Esophagus muscularis mucosa (tissue), 4 donors: Measurements from ENCODE around the gene EML2. TPM values are rescaled to one million over a fixed set of nuclear protein-coding genes. Genes with fewer than 3 reads are reported as not detected.
"Not testable (repeated sequence)": the region's sequence is repeated elsewhere in the genome, so short reads cannot be mapped to it uniquely, and the experiment has no call there.

ENCODE experiments used
- DNase-seq: peaks from one replicate; pipeline ENCODE4 v3.0.0-alpha.2; 2017; ENCODE audit errors: extremely low spot score
- H3K27ac ChIP-seq, 4 donors: fragments of 200-600 bp; sonication (generic); replicated peaks in 1 of 4; 1 replicate in 3 of 4; 2 replicates in 1 of 4; pipeline ENCODE4 v1.5.1; 2016 to 2019; ENCODE audit warnings: mild to moderate bottlenecking in 1 of 4
- H3K27me3 ChIP-seq, 4 donors: fragments of 200-600 bp; sonication (generic); one replicate each; pipeline versions ENCODE4 v1.5.1 to v1.6.0; 2016 to 2019
- H3K36me3 ChIP-seq, 4 donors: fragments of 200-600 bp; sonication (generic); one replicate each; pipeline ENCODE4 v1.5.1; 2016 to 2019
- H3K4me1 ChIP-seq, 4 donors: fragments of 200-600 bp; sonication (generic); one replicate each; pipeline ENCODE4 v1.5.1; 2016 to 2019
- H3K4me3 ChIP-seq, 4 donors: fragments of 200-600 bp; sonication (generic); 1 replicate in 2 of 4; 2 replicates in 2 of 4; pipeline ENCODE4 v1.5.1; 2016 to 2019; ENCODE audit warnings: mild to moderate bottlenecking in 4 of 4, moderate library complexity in 1 of 4
- H3K9me3 ChIP-seq, 4 donors: fragments of 200-600 bp; sonication (generic); 1 replicate in 3 of 4; 2 replicates in 1 of 4; pipeline ENCODE4 v1.5.1; 2016 to 2019
- CTCF ChIP-seq, 3 experiments: fragments of 200-600 bp in 2 of 3; fragments of 450-650 bp in 1 of 3; sonication (generic) in 2 of 3; IDR thresholded peaks; one replicate each; pipeline ENCODE4 v1.5.1; 2017 to 2019; ENCODE audit warnings: antibody characterized with exemption in 3 of 3, mild to moderate bottlenecking in 2 of 3, moderate library complexity in 1 of 3
- EP300 ChIP-seq: sonication (generic); formaldehyde crosslinking; IDR thresholded peaks from one replicate; pipeline ENCODE4 v1.6.1; 2017; ENCODE audit warnings: antibody characterized with exemption
- POLR2A ChIP-seq: fragments of 450-650 bp; IDR thresholded peaks from one replicate; pipeline ENCODE4 v1.6.1; 2017; ENCODE audit warnings: antibody characterized with exemption, moderate library complexity, mild to moderate bottlenecking, low read depth
- POLR2AphosphoS5 ChIP-seq, 2 donors: sonication (generic); formaldehyde crosslinking; IDR thresholded peaks; one replicate each; pipeline ENCODE4 v1.6.1; 2017; ENCODE audit warnings: antibody characterized with exemption in 2 of 2
- WGBS: methylation state at CpG from one replicate; pipeline ENCODE4 v1.1.5; 2018; 5-methylcytosine and 5-hydroxymethylcytosine counted together
- intact Hi-C: fragments of 100-400 bp; cut with DNase I; formaldehyde crosslinking; loops from one replicate; pipeline ENCODE4 v1.15.1; 2023
- total RNA-seq, 4 donors: library from RNA; depleted of rRNA; stranded (reverse); fragments of >200 nt; gene quantifications; one replicate each; pipeline versions ENCODE4 v1.1.0 to v1.2.1, GENCODE V29; 2016

The EML2 gene
- total RNA-seq, 4 donors from 2014 or later = 12.0 to 28.4 (median 18.3) TPM

GRCh38 chr19:45632468-45633196 lies 6.6 kb downstream of the EML2 start:
- H3K9me3 ChIP-seq = no peaks in the 10 kb centered on the region
- H3K36me3 ChIP-seq = peaks cover 0 to 24% (median 17%) of the 10 kb centered on the region in 4 donors
- DNase-seq = no peak
- WGBS = 72% methylated on average over 14 of the region's 27 CpGs
- peaks cover 0 to 6% (median 2%) of the 10 kb centered on the region in 4 donors for H3K4me1 ChIP-seq
- H3K27me3 ChIP-seq = no peaks in the 10 kb centered on the region
- no peak overlapping the region for H3K27ac ChIP-seq
- intact Hi-C loops = no loop called here
- H3K4me3 ChIP-seq = no peak overlapping the region
- no peak for TF ChIP-seq POLR2AphosphoS5 (IDR thresholded peaks at IDR 0.05)
- TF ChIP-seq POLR2A = no peak
- TF ChIP-seq CTCF (IDR thresholded peaks at IDR 0.05) = no peak
- no peak for TF ChIP-seq EP300

GRCh38 chr19:45630463-45630862 lies 8.7 kb downstream of the EML2 start:
- no peaks in the 10 kb centered on the region for H3K27me3 ChIP-seq
- no peak overlapping the region for H3K27ac ChIP-seq
- peaks cover 0 to 39% (median 32%) of the 10 kb centered on the region in 4 donors for H3K36me3 ChIP-seq
- peaks cover 0 to 6% (median 2%) of the 10 kb centered on the region in 4 donors for H3K4me1 ChIP-seq
- H3K4me3 ChIP-seq = no peak overlapping the region
- no peaks in the 10 kb centered on the region for H3K9me3 ChIP-seq
- TF ChIP-seq CTCF (IDR thresholded peaks at IDR 0.05) = no peak
- no peak for TF ChIP-seq EP300
- TF ChIP-seq POLR2A = no peak
- TF ChIP-seq POLR2AphosphoS5 (IDR thresholded peaks at IDR 0.05) = no peak
- WGBS = 90% methylated on average over 2 of the region's 2 CpGs
- no peak for DNase-seq
- intact Hi-C loops = no loop called here

- Histone ChIP-seq H3K4me3 (no peak overlapping the region), H3K27me3 (no peaks in the 10 kb centered on the region), H3K9me3 (no peaks in the 10 kb centered on the region), H3K36me3 (peaks cover 0 to 47% (median 37%) of the 10 kb centered on the region in 4 donors), H3K4me1 (peaks cover 0 to 6% (median 2%) of the 10 kb centered on the region in 4 donors), H3K27ac (no peak overlapping the region)
- intact Hi-C loops = no loop called here
- DNase-seq = no peak
- WGBS = 93% methylated on average over 3 of the region's 4 CpGs
- TF ChIP-seq EP300 (no peak), POLR2A (no peak), POLR2AphosphoS5 (IDR thresholded peaks at IDR 0.05) (no peak), CTCF (IDR thresholded peaks at IDR 0.05) (no peak)
Measured at GRCh38 chr19:45629704-45630103, 9.5 kb downstream of the EML2 start.

- peaks cover 0 to 60% (median 46%) of the 10 kb centered on the region in 4 donors for H3K36me3 ChIP-seq
Measured at GRCh38 chr19:45628219-45628618, 11.0 kb downstream of the EML2 start.

GRCh38 chr19:45623984-45624383 lies 15.2 kb downstream of the EML2 start:
- Histone ChIP-seq H3K9me3 (no peaks in the 10 kb centered on the region), H3K27ac (no peak overlapping the region), H3K27me3 (no peaks in the 10 kb centered on the region), H3K4me1 (no peaks in the 10 kb centered on the region), H3K4me3 (no peak overlapping the region), H3K36me3 (peaks cover 4 to 89% (median 68%) of the 10 kb centered on the region in 4 donors)
- 93% methylated on average over 1 of the region's 1 CpG for WGBS
- TF ChIP-seq CTCF (IDR thresholded peaks at IDR 0.05) (no peak), POLR2A (no peak)
- intact Hi-C loops = no loop called here
- DNase-seq = no peak

More at GRCh38 chr19:45628219-45628618, 11.0 kb downstream of the EML2 start:
- H3K27me3 ChIP-seq, H3K9me3 ChIP-seq, DNase-seq, H3K4me1 ChIP-seq, H3K4me3 ChIP-seq, intact Hi-C loops, H3K27ac ChIP-seq: not testable (repeated sequence)
- 95% methylated on average over 7 of the region's 7 CpGs for whole genome bisulfite sequencing
